Medulla oblongata (tissue), 1 donor: Measurements from ENCODE around the gene TMEM186.
"Not testable (repeated sequence)": the region's sequence is repeated elsewhere in the genome, so short reads cannot be mapped to it uniquely, and the experiment has no call there.

Experiments used
- DNase-seq: peaks from one replicate; pipeline ENCODE4 v3.0.0-alpha.2; 2015; ENCODE audit errors: extremely low spot score

Gene TMEM186

GRCh38 chr16:8812162-8812843 is 14.9 kb upstream of the TMEM186 start:
- no peak for DNase-seq

GRCh38 chr16:8808613-8809353 is 11.3 kb upstream of the TMEM186 start:
- DNase-seq = no peak

- no peak for DNase-seq
These were observed 10.6 kb upstream of the TMEM186 start for GRCh38 chr16:8808009-8808408.

GRCh38 chr16:8807189-8807588 is 9.8 kb upstream of the TMEM186 start:
- no peak for DNase-seq

GRCh38 chr16:8806272-8806983 is 9.0 kb upstream of the TMEM186 start:
- DNase-seq = no peak

DNA sequence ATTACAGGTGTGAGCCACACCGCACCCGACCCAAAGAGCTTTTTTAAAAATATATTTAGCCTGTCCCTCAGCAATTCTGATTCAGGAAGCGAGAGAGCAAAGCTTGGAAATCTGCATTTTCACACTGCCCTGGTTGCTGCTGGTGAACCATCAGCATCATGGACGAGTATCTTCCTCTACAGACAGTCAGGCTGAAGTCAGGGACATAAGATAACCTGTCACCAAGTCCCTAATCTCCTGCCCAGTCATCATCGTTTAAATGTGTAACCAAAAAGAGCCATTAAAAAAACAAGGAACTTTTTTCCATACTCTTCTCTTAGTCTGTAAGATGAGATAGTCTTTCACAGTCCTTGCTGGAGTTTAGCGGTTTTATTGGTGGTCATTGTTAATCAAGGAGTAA is 6.9 kb upstream of the TMEM186 start:
- no peak for DNase-seq

DNA sequence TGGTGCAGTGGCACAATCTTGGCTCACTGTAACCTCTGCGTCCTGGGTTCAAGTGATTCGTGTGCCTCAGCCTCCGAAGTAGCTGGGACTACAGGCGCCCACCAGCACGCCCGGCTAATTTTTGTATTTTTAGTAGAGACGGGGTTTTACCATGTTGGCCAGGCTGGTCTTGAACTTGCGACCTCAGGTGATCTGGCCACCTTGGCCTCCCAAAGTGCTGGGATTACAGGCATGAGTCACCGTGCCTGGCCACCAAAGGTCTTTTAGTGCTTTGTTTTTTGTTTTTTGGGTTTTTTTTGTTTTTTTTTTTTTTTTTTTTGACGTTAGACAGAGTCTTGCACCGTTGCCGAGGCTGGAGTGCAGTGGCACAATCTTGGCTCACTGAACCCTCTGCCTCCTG is 6.3 kb upstream of the TMEM186 start:
- not testable (repeated sequence) for DNase-seq

DNA sequence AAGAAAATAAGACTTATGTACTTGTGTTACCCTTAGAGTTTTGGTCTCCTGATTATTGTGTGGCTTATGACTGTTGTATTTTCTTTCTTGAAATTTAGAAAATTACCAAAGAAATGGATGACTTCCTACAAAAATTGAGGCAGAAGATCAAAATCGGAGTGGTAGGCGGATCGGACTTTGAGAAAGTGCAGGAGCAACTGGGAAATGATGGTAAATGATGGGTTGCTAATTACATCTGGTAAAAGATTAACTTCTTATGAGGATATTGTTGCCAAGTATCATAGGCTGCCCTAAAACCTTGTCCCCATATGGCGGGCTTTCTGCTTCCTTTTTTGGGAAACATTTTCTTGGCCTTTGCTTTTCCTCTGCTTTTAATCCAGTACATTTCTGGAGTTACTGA is 4.3 kb upstream of the TMEM186 start:
- DNase-seq = no peak

DNA sequence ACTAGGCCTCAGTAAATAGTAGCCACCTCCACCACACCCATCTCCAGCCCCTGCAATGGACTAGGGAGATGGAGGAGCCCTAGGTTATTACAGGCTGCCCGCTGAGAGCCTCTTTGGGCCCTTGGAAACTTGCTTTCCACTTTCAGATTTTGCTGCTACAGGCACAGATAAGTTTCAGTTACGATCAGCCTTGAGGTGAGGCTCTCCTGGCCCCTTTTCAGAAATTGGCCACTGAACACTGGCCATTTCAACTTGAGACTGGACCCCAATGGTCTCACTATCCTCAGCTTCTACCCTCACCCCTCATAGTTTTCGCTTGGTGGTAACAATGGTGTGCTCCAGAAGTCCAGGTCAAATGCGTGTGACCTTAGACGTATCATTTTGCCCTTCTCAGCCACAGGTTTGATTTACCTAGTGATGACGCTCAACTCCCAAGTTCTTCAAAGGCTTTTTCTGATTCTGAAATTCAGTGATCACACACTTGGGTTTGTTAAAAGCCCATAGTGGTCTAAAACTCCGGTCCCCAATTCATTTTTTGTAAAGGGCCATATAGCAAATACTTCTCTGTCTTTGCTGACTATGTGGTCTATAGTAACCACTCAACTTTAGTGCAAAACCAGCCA is 1.2 kb upstream of the TMEM186 start:
- DNase-seq = no peak

DNA sequence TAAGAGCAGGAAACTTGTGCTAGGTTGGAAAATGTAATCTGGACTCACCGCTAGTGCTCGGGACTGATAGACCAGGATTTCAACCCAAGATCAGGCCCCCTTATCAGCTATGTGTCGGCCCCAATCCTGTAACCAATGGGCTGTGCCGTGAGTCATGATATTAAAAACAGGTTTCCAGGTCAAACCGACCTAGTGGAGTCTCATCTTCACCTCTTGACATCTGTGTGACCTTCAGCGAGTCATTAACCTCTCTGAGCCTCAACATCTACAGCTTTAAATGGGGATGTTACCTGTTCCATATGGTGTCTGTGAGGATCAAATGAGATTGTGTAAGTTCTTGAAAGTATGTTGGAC is 712 bp upstream of the TMEM186 start:
- no peak for DNase-seq

DNA sequence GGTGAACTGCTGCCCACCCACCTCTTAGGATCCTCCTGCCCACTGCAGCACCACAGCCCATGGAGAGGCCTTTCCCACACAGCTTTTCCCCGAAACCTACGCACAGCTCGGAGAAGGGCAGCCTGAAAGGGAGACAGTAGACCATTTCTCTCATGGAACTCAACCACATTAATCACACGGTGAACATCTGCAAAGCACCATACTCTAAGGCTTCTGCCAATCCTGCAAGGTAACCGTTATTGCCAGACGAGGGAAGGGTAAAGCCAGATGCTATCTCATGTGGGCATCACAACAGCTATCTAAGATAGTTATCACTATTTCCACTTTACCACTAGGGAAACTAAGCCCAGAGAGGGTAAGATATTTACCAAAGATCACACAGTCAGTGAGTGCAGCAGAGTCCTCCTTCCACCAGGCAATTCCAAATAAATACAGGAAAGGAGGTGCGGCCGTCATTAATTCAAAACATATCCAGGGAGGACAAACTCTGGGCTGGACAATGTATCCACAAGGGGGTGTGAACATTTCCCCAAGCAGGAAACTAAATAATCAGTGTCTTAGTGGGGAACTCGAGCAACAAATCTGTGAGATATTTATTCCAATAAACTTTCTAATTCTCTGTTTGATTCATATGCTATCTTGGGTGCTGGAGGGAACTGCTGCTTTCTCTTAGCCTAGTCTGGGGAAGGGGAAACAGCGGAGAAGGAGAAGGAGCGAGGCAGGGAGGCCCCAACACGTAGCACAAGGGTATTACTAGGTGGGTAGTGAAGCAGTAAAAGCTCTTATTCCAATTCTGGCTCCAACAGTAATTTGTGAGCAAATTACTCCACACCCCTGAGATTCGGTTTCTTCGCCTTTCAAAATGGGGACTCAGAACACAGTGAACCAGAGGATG is 723 bp downstream of the TMEM186 start:
- DNase-seq = no peak

DNA sequence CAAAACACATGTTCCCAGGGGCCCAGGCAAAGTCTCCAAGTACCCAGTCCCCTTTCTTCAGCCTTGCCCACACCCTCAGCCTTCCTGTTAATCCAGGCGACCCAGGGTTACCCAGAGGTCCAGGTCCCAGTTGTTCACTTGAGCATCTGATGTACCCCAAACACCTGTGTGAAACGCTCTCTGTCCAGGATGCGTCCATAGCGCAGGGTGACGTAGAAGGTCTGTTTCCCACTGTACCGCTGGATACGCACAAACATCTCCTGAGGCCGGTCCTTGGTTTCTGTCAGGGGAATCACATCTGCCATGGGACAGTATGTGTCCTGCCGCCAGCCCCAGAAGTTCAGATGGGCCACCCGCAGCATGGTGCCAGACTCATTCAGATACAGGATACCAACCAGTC is 1.6 kb downstream of the TMEM186 start:
- DNase-seq = no peak

GRCh38 chr16:8795091-8795490 is 2.3 kb downstream of the TMEM186 start:
- DNase-seq = no peak

DNA sequence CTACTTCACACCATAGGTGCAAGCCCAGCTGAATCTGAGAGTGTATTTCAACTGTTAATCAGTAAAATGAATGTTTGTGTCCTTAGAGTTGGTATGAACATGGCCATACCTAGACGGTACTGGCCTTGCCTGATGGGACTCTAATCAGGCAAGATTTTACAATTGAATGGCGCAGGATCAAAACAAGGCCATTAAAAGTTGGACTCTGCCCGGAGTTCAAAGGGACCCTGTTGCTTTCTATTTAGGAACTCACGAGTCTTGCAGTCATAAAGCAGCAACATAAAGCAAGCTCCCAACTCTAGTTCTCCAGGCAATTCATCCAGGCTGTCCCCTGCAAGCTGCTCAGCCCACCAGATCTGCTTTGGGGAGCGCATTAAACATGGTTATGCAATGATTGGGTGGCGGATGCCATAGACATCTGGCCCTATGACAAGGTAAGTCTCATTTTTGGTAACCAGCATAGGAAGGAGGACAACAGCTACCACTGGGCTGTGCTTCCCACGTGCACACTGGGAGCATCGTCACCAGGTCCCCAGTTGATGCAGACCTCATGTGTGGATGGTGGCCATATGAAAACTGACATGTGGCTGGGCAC is 8.8 kb downstream of the TMEM186 start:
- no peak for DNase-seq

- not testable (repeated sequence) for DNase-seq
These were observed 11.1 kb downstream of the TMEM186 start for GRCh38 chr16:8786316-8786715.

DNA sequence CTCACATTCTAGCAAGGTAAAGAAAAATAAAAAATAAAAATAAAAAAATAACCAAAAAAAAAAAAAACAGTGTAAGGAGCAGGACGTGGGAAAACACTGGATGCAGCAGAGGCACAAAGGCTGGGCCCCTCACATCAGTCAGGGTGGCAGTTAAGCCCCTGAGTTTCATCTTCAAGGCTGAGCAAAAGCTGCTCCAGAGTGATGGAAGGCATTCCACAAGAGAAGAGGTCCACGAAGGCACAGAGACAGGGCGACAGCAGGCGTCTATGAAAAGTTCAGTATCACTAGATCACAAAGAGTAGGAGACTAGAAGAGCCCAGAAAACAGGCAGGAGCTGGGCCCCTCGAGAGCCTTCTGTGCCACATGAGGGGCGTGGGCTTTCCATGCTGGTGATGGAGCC is 12.0 kb downstream of the TMEM186 start:
- DNase-seq = no peak

DNA sequence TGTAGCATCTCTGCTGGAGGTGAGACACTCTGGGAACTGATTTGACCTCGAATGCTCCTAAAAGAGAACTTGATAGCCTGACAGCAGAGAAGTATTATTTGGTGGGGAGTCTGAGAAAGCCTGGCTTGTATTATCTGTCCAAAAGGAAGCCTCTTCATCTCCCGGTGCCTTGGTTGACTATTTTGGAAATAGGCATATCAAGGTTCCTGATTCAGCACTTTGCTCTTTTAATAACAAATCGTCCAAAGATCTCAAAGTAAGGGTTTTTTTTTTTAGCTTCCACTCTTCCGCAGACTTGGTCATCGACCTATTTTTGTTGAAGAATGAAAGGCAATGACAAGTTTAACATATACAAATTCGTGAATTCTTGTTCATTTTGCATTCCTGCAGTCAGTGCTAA is 14.8 kb downstream of the TMEM186 start:
- no peak for DNase-seq

DNA sequence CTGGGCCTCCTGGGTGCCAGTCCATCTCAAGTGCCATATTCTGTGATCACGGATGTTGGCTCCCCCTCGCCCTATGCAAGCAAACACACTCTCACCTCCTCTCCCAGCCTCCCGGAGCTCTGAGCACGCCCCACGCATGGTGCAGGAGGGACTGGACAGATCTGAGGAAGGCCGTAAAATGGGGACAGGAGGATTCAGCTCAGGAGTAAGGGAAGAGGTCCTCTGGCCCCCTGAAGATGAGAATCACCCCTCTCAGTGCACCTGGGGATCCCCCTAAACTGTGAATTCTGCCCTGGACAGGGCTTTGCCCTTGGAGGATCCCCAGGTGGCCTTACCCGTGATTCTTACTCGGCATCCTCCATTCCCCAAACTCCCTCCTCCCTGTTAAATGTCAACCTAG is 15.6 kb downstream of the TMEM186 start:
- DNase-seq = no peak

DNA sequence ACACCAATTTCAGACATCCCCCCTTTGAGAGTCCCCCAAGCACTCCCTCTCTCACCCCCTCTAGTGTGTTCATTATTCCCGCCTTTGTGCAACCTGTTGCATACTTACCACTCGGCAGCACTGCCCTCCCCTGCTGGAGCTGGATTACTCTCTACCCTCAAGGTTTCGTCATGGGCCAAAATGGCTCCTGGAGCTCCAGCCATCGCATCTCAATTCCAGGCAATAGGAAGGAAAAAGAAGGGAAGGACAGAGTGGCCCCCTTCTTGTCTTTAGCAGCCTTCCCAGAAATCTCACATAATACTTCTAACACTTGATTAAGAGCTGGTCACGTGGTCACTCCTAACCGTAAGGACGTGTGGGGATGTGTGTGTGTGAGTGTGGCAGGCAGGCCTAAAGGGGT is 20.2 kb downstream of the TMEM186 start:
- DNase-seq = no peak

DNA sequence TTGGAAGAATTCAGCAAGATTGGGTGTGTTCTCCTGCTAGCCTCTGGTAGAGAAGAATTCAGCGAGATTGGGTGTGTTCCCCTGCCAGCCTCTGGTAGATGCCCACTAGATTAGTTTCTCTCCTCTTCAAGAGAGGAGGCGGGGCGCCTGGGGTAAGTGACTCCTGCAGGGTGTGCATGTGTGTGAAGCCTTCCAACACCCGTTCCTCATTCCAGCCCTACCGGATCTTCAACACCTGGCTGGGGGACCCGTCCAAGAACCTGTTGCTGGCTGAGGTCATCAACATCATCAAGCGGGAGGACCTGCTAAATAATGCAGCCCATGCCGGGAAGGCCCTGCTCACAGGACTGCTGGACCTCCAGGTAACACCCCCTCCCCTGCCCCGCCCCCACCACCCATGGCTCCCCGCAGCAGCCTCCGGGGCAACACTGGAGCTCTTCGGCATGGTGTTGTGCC is 21.3 kb downstream of the TMEM186 start:
- DNase-seq = no peak

GRCh38 chr16:8775359-8775758 is 22.1 kb downstream of the TMEM186 start:
- DNase-seq = no peak
